NAMALWA (cell line): ENCODE data around the gene CAPN2.

ENCODE experiments used
- DNase-seq: peaks from one replicate; pipeline ENCODE4 v3.0.0-alpha.2; 2015; ENCODE audit warnings: low spot score

The CAPN2 gene

GRCh38 chr1:223702735-223703667 is 9.3 kb upstream of the CAPN2 start:
- no peak for DNase-seq

- DNase-seq, result no peak
Measured at GRCh38 chr1:223703668-223704013, 8.7 kb upstream of the CAPN2 start.

- DNase-seq, result no peak
Measured at GRCh38 chr1:223704921-223705878, 7.1 kb upstream of the CAPN2 start.

- no peak for DNase-seq
Measured at GRCh38 chr1:223706077-223706973, 6.0 kb upstream of the CAPN2 start.

- no peak for DNase-seq
Measured at GRCh38 chr1:223707256-223708000, 4.9 kb upstream of the CAPN2 start.

GRCh38 chr1:223708001-223708359 is 4.4 kb upstream of the CAPN2 start:
- DNase-seq, result no peak

GRCh38 chr1:223708651-223709268 is 3.6 kb upstream of the CAPN2 start:
- DNase-seq, result no peak

GRCh38 chr1:223709598-223709997 is 2.7 kb upstream of the CAPN2 start:
- no peak for DNase-seq

GRCh38 chr1:223710179-223711133 is 1.9 kb upstream of the CAPN2 start:
- no peak for DNase-seq

GRCh38 chr1:223711173-223711572 is 1.2 kb upstream of the CAPN2 start:
- DNase-seq, result no peak

- no peak for DNase-seq
Measured at GRCh38 chr1:223711747-223712193, 569 bp upstream of the CAPN2 start.

GRCh38 chr1:223712850-223713474 is 623 bp downstream of the CAPN2 start:
- DNase-seq, result no peak

GRCh38 chr1:223713546-223714420 is 1.4 kb downstream of the CAPN2 start:
- DNase-seq, result no peak

GRCh38 chr1:223714421-223714724 is 2.0 kb downstream of the CAPN2 start:
- DNase-seq, result no peak

- DNase-seq, result no peak
Measured at GRCh38 chr1:223714849-223715603, 2.7 kb downstream of the CAPN2 start.

- no peak for DNase-seq
Measured at GRCh38 chr1:223715604-223716172, 3.3 kb downstream of the CAPN2 start.

GRCh38 chr1:223716302-223716862 is 4.0 kb downstream of the CAPN2 start:
- no peak for DNase-seq
